Heart left ventricle (tissue), 13 donors: Measurements from ENCODE around the gene TBC1D1.

Source experiments
- POLR2A ChIP-seq, 2 donors: fragments of 450-650 bp; IDR thresholded peaks; one replicate each; pipeline ENCODE4 v1.6.1; 2017; ENCODE audit warnings: antibody characterized with exemption in 2 of 2, mild to moderate bottlenecking in 2 of 2, moderate library complexity in 2 of 2
- TF ChIP-seq, protein P1 (sequence below), 12 donors: fragments of 200-600 bp; sonication (generic) in 4 of 12; IDR thresholded peaks; one replicate each; pipeline versions ENCODE4 v1.5.0 to v1.8.0; 2018 to 2022; ENCODE audit warnings: antibody characterized with exemption in 12 of 12, mild to moderate bottlenecking in 5 of 12
- donor health status: ischemic (EF 13 %, LVEDD 7.1; RV severe dilation, severe dysfunction).
- donor health status: DM: no; HTN: yes; CAD: no.
- donor health status: DM: no; HTN: no; CAD: no.
- donor health status: ischemic (EF 25% LVEDD 6.9; RV normal size, moderate dysfunction).
- donor health status: ischemic (EF 25% LVEDD 5.7; RV mildly dilated, moderate dysfunction).
- donor health status: ischemic (EF 35%, LVEDD 5.7; RV mildly dilated, moderate dysfunction).
- donor health status: nonischemic (EF 11% LVEDD 7.7; RV severe dilation, severe dysfunction).
- donor health status: DM: yes; HTN: yes; CAD: no.
- donor health status: PGD.
- donor health status: ischemic (EF 29% LVEDD 5.4; RV normal size, mild dysfunction).
- donor health status: nonischemic (EF 23%, LVEDD 6.1; RV moderate dilation, normal function).

DNA sequence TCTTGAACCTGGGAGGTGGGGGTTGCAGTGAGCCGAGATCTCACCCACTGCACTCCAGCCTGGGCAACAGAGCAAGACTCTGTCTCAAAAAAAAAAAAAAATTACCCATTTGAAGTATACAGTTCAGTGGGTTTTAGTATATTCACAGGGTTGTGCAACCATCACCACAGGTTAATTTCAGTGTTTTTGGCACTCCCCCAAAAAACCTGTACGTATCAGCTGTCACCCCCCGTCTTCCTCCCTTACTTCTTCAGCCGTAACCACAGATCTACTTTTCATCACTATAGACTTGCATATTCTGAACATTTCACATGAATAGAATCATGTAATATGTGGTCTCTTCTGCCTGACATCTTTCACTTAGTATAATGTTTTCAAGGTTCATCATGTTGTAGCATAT lies 57.7 kb downstream of the TBC1D1 start:
- TF ChIP-seq, protein P1, sequence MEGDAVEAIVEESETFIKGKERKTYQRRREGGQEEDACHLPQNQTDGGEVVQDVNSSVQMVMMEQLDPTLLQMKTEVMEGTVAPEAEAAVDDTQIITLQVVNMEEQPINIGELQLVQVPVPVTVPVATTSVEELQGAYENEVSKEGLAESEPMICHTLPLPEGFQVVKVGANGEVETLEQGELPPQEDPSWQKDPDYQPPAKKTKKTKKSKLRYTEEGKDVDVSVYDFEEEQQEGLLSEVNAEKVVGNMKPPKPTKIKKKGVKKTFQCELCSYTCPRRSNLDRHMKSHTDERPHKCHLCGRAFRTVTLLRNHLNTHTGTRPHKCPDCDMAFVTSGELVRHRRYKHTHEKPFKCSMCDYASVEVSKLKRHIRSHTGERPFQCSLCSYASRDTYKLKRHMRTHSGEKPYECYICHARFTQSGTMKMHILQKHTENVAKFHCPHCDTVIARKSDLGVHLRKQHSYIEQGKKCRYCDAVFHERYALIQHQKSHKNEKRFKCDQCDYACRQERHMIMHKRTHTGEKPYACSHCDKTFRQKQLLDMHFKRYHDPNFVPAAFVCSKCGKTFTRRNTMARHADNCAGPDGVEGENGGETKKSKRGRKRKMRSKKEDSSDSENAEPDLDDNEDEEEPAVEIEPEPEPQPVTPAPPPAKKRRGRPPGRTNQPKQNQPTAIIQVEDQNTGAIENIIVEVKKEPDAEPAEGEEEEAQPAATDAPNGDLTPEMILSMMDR (IDR thresholded peaks at IDR 0.05), result no peak
- TF ChIP-seq POLR2A (IDR thresholded peaks at IDR 0.05), result no peak
